Loucy (cell line): ENCODE measurements around the gene ZNF716.

Experiments
- H2AFZ ChIP-seq: fragments of 200-600 bp; sonication (generic); 2 replicates; pipeline ENCODE4 v1.6.0; 2016; ENCODE audit warnings: antibody characterized with exemption, mild to moderate bottlenecking, low read length, moderate library complexity
- H3F3A ChIP-seq: fragments of 200-600 bp; 2 replicates; pipeline ENCODE4 v1.6.0; 2016; ENCODE audit warnings: antibody characterized with exemption, low read depth, mild to moderate bottlenecking
- H3K27me3 ChIP-seq: fragments of 200-600 bp; sonication (generic); 2 replicates; pipeline ENCODE4 v1.6.1; 2014; ENCODE audit warnings: low read length, mild to moderate bottlenecking; ENCODE audit not compliant: insufficient read depth, poor library complexity, severe bottlenecking
- H3K36me3 ChIP-seq: fragments of 200-600 bp; sonication (generic); 2 replicates; pipeline ENCODE4 v1.6.1; 2016; ENCODE audit warnings: low read length; ENCODE audit not compliant: insufficient read depth
- H3K4me1 ChIP-seq: fragments of 200-600 bp; sonication (generic); 2 replicates; pipeline ENCODE4 v1.5.1; 2014; ENCODE audit warnings: low read length, mild to moderate bottlenecking; ENCODE audit not compliant: insufficient read depth, poor library complexity, severe bottlenecking
- H3K4me2 ChIP-seq: fragments of 200-600 bp; sonication (generic); 2 replicates; pipeline ENCODE4 v1.6.0; 2014; ENCODE audit warnings: antibody characterized with exemption, low read length, low read depth, mild to moderate bottlenecking; ENCODE audit not compliant: poor library complexity, severe bottlenecking
- H3K4me3 ChIP-seq: fragments of 200-600 bp; sonication (generic); 2 replicates; pipeline ENCODE4 v1.5.1; 2014; ENCODE audit warnings: low read length, mild to moderate bottlenecking, mixed read lengths; ENCODE audit not compliant: poor library complexity, severe bottlenecking
- H3K79me2 ChIP-seq: fragments of 200-600 bp; sonication (generic); 2 replicates; pipeline ENCODE4 v1.6.1; 2014; ENCODE audit warnings: low read length; ENCODE audit not compliant: insufficient read depth
- H3K9ac ChIP-seq: fragments of 200-600 bp; sonication (generic); 2 replicates; pipeline ENCODE4 v1.6.0; 2014; ENCODE audit warnings: mild to moderate bottlenecking, low read depth, low read length, moderate library complexity; ENCODE audit not compliant: poor library complexity, severe bottlenecking
- H3K9me2 ChIP-seq: fragments of 200-600 bp; sonication (generic); replicated peaks from 2 replicates; pipeline ENCODE4 v1.6.1; 2016; ENCODE audit warnings: low read depth, low read length, mixed read lengths
- H3K9me3 ChIP-seq: fragments of 200-600 bp; sonication (generic); 2 replicates; pipeline ENCODE4 v1.6.1; 2014; ENCODE audit warnings: mild to moderate bottlenecking, antibody characterized with exemption, low read length, low read depth; ENCODE audit not compliant: insufficient read depth
- H4K20me1 ChIP-seq: fragments of 200-600 bp; sonication (generic); 2 replicates; pipeline ENCODE4 v1.6.0; 2014; ENCODE audit warnings: antibody characterized with exemption, low read length, mild to moderate bottlenecking; ENCODE audit not compliant: insufficient read depth, poor library complexity, severe bottlenecking
- CTCF ChIP-seq: fragments of 200-600 bp; sonication (generic); conservative IDR thresholded peaks from 2 replicates; pipeline ENCODE4 v1.5.1; 2014; ENCODE audit warnings: mild to moderate bottlenecking, antibody characterized with exemption, low read length
- EZH2phosphoT487 ChIP-seq: fragments of 200-600 bp; IDR thresholded peaks from 2 replicates; pipeline ENCODE4 v1.6.1; 2018; ENCODE audit warnings: antibody characterized with exemption, mild to moderate bottlenecking, moderate library complexity, borderline replicate concordance

Gene ZNF716

DNA sequence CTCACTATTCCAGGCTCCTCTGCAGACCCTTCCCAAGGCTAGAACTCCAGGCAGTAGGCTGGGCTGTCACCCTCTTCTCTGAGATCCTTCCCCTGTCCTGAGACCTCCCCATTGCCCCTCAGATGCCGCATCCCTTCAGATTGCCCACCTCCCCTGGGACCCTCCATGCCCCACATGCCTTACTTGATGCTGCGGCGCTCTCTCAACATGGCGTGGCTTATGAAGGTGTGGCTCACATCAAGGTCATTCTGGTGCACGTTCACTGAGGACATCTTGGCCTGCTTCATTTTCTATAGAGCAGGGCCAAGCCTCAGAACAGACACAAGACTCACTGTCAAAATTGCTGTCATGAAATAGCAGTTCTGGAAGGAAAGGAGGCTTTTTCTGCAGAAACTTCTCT is 34.7 kb upstream of the ZNF716 start:
- Histone ChIP-seq H3K9me2 (no peaks in the 10 kb centered on the region), H3K27me3 (no peaks in the 10 kb centered on the region)

DNA sequence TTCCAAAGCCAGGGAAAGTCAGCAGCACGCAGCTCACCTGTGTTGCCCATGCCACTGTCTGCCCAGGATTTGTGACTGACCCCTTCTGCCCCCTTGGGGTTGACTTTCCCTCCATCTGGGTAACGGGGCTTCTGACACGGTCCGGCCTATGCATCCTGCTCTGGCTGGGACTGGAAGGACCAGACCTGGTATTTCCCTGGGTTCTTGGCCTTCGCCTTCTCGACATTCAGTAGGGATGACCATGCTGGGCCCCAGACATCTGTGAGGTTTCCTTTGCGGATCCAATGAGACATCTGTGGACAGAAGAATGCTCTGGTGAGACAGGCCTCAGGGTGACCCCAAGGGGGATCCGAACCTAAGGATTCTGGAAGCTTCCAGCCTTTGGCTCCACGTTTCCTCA is 34.2 kb upstream of the ZNF716 start:
- H3K9me2 ChIP-seq = no peaks in the 10 kb centered on the region
- H3K4me2 ChIP-seq = no peak overlapping the region
- no peaks in the 10 kb centered on the region for H3K9me3 ChIP-seq
- H3F3A ChIP-seq = no peaks in the 10 kb centered on the region
- no peaks in the 10 kb centered on the region for H3K4me1 ChIP-seq
- H3K27me3 ChIP-seq = no peaks in the 10 kb centered on the region
- no peak for TF ChIP-seq EZH2phosphoT487
- TF ChIP-seq CTCF = no peak
- no peak overlapping the region for H3K4me3 ChIP-seq
- H3K9ac ChIP-seq = no peak overlapping the region
- H4K20me1 ChIP-seq = no peaks in the 10 kb centered on the region
- H2AFZ ChIP-seq = no peak overlapping the region
- no peaks in the 10 kb centered on the region for H3K36me3 ChIP-seq
- H3K79me2 ChIP-seq = no peaks in the 10 kb centered on the region

More for the DNA sequence above, 34.7 kb upstream of the ZNF716 start:
- Histone ChIP-seq H3K36me3 (no peaks in the 10 kb centered on the region), H3K4me1 (no peaks in the 10 kb centered on the region), H3K4me2 (no peak overlapping the region), H3K4me3 (no peak overlapping the region), H3K79me2 (no peaks in the 10 kb centered on the region), H3K9ac (no peak overlapping the region), H3F3A (no peaks in the 10 kb centered on the region), H2AFZ (no peak overlapping the region), H3K9me3 (no peaks in the 10 kb centered on the region), H4K20me1 (no peaks in the 10 kb centered on the region)
- TF ChIP-seq EZH2phosphoT487 (no peak), CTCF (no peak)

GRCh38 chr7:57416601-57417358 is 33.2 kb upstream of the ZNF716 start:
- no peak overlapping the region for H3K4me3 ChIP-seq
- no peaks in the 10 kb centered on the region for H3K9me2 ChIP-seq
- no peaks in the 10 kb centered on the region for H3K9me3 ChIP-seq
- H3K27me3 ChIP-seq = no peaks in the 10 kb centered on the region
- H3K36me3 ChIP-seq = no peaks in the 10 kb centered on the region
- H3F3A ChIP-seq = no peaks in the 10 kb centered on the region
- H3K9ac ChIP-seq = no peak overlapping the region
- H3K4me1 ChIP-seq = no peaks in the 10 kb centered on the region
- TF ChIP-seq EZH2phosphoT487 (no peak), CTCF (no peak)
- no peak overlapping the region for H2AFZ ChIP-seq
- no peak overlapping the region for H3K4me2 ChIP-seq
- no peaks in the 10 kb centered on the region for H4K20me1 ChIP-seq
- H3K79me2 ChIP-seq = no peaks in the 10 kb centered on the region
